ENCODE data around the gene ASIC3.

The ASIC3 gene

DNA sequence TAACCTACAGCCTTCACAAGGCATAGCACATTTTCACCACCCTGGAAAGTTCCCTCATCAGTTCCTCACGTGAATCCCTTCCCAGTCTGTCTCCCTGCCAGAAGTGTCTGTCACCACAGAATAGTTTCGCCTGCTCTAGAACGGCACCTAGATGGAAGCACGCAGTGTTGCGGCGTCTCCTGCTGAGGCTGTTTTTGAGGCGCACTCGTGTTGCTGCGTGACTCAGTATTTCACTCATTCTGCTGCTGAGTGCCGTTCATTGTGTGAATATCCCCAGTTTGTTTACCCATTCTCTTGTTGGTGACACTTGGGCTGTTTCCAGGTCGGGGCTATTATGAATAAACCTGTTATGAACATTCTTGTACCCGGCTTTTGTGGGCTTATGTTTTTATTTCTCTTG lies 44.8 kb upstream of the ASIC3 start:
- TF ChIP-seq, protein P1, sequence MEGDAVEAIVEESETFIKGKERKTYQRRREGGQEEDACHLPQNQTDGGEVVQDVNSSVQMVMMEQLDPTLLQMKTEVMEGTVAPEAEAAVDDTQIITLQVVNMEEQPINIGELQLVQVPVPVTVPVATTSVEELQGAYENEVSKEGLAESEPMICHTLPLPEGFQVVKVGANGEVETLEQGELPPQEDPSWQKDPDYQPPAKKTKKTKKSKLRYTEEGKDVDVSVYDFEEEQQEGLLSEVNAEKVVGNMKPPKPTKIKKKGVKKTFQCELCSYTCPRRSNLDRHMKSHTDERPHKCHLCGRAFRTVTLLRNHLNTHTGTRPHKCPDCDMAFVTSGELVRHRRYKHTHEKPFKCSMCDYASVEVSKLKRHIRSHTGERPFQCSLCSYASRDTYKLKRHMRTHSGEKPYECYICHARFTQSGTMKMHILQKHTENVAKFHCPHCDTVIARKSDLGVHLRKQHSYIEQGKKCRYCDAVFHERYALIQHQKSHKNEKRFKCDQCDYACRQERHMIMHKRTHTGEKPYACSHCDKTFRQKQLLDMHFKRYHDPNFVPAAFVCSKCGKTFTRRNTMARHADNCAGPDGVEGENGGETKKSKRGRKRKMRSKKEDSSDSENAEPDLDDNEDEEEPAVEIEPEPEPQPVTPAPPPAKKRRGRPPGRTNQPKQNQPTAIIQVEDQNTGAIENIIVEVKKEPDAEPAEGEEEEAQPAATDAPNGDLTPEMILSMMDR (IDR thresholded peaks at IDR 0.05; ENCODE audit: low read depth, low read length) = no peak
- Histone ChIP-seq H3K4me3 (ENCODE audit: low read depth, low read length) (no peak overlapping the region), H3K4me1 (peaks cover 7% of the 10 kb centered on the region), H3K36me3 (no peaks in the 10 kb centered on the region), H3K9me3 (no peaks in the 10 kb centered on the region), H3K27me3 (no peaks in the 10 kb centered on the region)
- DNase-seq = no peak

DNA sequence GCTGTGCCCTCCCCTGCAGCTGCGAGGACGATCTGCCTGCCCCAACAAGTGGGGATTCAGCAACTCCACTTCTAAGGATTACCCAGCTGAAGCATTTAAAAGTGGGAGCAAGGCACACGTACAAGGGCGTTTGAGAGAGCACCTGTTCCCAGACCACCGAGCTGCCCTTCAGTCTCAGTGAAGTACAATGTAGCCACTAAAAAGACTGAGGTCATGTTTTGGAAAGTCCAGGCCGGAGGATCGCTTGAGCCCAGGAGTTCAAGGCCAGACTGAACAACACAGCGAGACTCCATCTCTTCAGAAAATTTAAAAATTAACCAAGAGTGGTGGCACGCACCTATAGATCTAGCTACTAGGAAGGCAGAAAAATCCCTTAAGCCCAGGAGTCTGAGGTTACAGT lies 42.8 kb upstream of the ASIC3 start:
- no peaks in the 10 kb centered on the region for H3K27me3 ChIP-seq
- no peaks in the 10 kb centered on the region for H3K36me3 ChIP-seq
- H3K9me3 ChIP-seq = no peaks in the 10 kb centered on the region
- H3K4me1 ChIP-seq = peaks cover 11% of the 10 kb centered on the region
- TF ChIP-seq, protein P1 (IDR thresholded peaks at IDR 0.05; ENCODE audit: low read depth, low read length) = no peak
- DNase-seq = no peak
- no peak overlapping the region for H3K4me3 ChIP-seq (ENCODE audit: low read depth, low read length)

DNA sequence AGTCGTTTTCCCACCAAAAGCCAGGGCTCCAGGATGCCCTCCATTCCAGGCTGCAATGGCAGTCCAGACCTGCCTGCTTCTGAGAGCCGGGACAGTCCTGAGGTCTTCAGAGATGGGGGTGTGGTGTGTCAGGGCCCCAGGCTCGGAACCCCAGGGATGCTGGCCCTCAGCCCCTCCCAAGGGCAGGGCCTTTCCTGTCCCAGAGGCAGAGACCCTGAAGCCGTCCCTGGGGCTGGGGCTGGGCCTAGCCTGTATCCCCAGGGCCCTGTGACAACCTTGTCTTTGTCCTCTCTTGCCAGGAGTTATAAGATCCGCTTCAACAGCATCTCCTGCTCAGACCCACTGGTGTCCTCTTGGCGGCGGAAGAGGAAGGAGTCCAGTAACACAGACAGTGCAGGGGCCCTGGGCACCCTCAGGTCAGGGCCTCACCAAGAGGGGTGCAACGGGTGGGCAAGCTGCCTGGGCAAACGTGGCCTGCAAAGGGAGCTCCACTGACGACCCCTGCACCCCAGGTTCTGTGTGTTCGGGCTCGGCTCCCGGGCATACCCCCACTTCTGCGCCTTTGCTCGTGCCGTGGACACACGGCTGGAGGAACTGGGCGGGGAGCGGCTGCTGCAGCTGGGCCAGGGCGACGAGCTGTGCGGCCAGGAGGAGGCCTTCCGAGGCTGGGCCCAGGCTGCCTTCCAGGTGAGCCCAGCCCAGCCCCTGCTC lies 41.6 kb upstream of the ASIC3 start:
- no peaks in the 10 kb centered on the region for H3K9me3 ChIP-seq
- TF ChIP-seq, protein P1 (IDR thresholded peaks at IDR 0.05; ENCODE audit: low read depth, low read length) = no peak
- no peak for DNase-seq
- no peak overlapping the region for H3K4me3 ChIP-seq (ENCODE audit: low read depth, low read length)
- no peaks in the 10 kb centered on the region for H3K27me3 ChIP-seq
- no peaks in the 10 kb centered on the region for H3K36me3 ChIP-seq
- H3K4me1 ChIP-seq = peaks cover 11% of the 10 kb centered on the region

DNA sequence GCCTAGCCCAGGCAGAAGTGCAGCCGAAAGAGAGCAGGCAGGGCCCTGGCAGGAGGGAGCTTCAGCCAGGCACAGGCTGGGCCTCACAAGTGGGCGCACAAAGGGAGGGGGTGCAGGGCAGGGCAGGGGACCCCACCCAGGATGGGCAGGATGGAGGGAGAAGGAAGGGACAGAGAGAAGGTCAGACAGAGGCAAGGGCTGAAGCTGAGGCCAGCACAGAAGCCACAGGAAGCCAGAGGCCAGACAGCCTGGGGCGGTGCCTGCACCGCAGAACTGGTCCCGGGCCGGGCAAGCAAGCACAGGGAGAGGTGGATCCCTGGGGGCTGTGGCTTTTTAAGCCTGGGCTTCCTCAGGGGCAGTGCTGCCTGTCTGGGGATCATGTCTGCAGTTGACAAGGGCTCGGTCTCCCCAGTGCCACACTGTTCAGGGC lies 40.8 kb upstream of the ASIC3 start:
- peaks cover 11% of the 10 kb centered on the region for H3K4me1 ChIP-seq
- H3K27me3 ChIP-seq = no peaks in the 10 kb centered on the region
- peak; percentile 63 for DNase-seq
- no peaks in the 10 kb centered on the region for H3K9me3 ChIP-seq
- H3K4me3 ChIP-seq (ENCODE audit: low read depth, low read length) = no peak overlapping the region
- H3K36me3 ChIP-seq = no peaks in the 10 kb centered on the region
- TF ChIP-seq, protein P1 (IDR thresholded peaks at IDR 0.05; ENCODE audit: low read depth, low read length) = no peak

DNA sequence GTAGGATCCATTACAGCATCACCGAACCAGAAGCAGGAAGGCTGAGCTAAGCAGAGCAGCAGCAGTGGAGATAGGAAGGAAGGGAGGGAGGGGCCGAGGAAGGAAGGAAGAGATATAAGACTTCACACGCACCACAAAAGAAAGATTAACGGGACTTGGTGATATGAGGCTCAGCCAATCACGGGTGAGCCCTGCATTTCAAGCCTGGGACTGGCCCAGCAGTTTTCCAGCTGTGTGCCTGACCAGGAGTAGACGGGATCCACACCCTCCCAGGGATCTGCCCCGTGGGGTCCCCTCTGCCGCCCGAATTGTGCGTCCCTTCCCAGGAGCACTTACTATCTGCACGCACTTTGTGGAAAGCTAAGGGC lies 40.2 kb upstream of the ASIC3 start:
- no peaks in the 10 kb centered on the region for H3K36me3 ChIP-seq
- DNase-seq = no peak
- H3K27me3 ChIP-seq = no peaks in the 10 kb centered on the region
- H3K9me3 ChIP-seq = no peaks in the 10 kb centered on the region
- peaks cover 11% of the 10 kb centered on the region for H3K4me1 ChIP-seq
- no peak overlapping the region for H3K4me3 ChIP-seq (ENCODE audit: low read depth, low read length)
- TF ChIP-seq, protein P1 (IDR thresholded peaks at IDR 0.05; ENCODE audit: low read depth, low read length) = no peak

DNA sequence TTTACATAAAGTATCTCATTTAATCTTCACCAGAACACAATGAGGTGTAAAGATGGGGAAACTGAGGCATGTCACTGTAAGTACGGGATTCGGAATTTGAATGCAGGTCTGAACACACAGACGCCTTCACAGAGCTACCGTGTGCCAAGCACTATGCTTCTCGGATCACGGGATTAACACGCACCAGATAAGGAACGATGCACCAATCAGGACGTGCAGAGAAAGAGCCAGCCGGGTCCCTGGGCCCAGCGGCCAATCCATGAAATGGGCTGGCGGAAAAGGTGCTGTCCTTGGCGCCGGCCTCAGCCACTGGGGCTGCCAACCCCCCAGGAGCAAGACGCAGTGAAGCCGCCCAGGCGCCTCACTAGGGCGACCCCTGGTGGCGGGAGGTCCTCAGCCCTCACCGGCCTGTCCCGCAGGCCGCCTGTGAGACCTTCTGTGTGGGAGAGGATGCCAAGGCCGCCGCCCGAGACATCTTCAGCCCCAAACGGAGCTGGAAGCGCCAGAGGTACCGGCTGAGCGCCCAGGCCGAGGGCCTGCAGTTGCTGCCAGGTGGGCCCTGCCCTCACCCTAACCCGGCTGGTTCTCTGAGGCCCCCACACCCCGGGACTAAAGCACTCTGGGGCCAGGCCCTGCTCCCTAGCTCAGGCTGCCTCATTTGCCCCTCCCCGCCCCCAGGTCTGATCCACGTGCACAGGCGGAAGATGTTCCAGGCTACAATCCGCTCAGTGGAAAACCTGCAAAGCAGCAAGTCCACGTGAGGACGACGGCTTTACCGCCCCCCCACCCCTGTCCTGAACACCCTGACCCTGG lies 39.6 kb upstream of the ASIC3 start:
- Histone ChIP-seq H3K4me3 (ENCODE audit: low read depth, low read length) (no peak overlapping the region), H3K9me3 (no peaks in the 10 kb centered on the region), H3K4me1 (peaks cover 11% of the 10 kb centered on the region), H3K36me3 (no peaks in the 10 kb centered on the region), H3K27me3 (no peaks in the 10 kb centered on the region)
- DNase-seq = peak; percentile 49
- TF ChIP-seq, protein P1 (IDR thresholded peaks at IDR 0.05; ENCODE audit: low read depth, low read length) = peak; percentile 36

Data from BE2C (cell line).